Measurements from ENCODE around the gene PRDM16. TPM values are rescaled to one million over a fixed set of nuclear protein-coding genes. Genes with fewer than 3 reads are reported as not detected.

The PRDM16 gene
- polyA plus RNA-seq, 1 of the 3 experiments (the other 2 are of a cell fraction) = not detected

GRCh38 chr1:3429320-3429719, 360.3 kb downstream of the PRDM16 start (continued):
- no peak for TF ChIP-seq IRF3 (IDR thresholded peaks at IDR 0.05; ENCODE audit: low read depth, low read length)

- ChIA-PET POLR2A (no interaction called here), CTCF (interaction anchor here (0.9 to 1.3 kb wide), 3 partner anchors 9 to 42 kb away, joined by 3 to 4 read pairs (median 4); no protein-coding TSS in a partner anchor)
- H3K27me3 ChIP-seq (ENCODE audit: insufficient read depth) = peaks cover 7% of the 10 kb centered on the region; the same call in 1 of the 2 replicates
- no peak overlapping the region for H3K4me3 ChIP-seq (ENCODE audit: low read depth in 2 of 2, low read length in 1 of 2)
- no peaks in the 10 kb centered on the region for H3K4me1 ChIP-seq (ENCODE audit: control insufficient read depth in 1 of 2, insufficient read depth in 2 of 2, low read depth in 1 of 2, low read length in 1 of 2)
- 26% methylated on average over 3 of the region's 16 CpGs for WGBS (ENCODE audit: low lambda C conversion rate)
- H3K36me3 ChIP-seq (replicated peaks in 1 of 2; ENCODE audit: control insufficient read depth in 1 of 2, insufficient read depth in 2 of 2, low read length in 1 of 2) = no peaks in the 10 kb centered on the region
- H3K4me2 ChIP-seq = no peak overlapping the region
- no peak overlapping the region for H3K27ac ChIP-seq (ENCODE audit: low read depth in 2 of 2, low read length in 1 of 2)
- no peaks in the 10 kb centered on the region for H3K9me2 ChIP-seq
- no peaks in the 10 kb centered on the region for H3F3A ChIP-seq (replicated peaks; ENCODE audit: insufficient read depth)
- DNase-seq = no peak
- H3K9ac ChIP-seq = no peak overlapping the region
- no peaks in the 10 kb centered on the region for H3K79me2 ChIP-seq (ENCODE audit: insufficient read depth)
- no peak for TF ChIP-seq RFX5 (IDR thresholded peaks at IDR 0.05; ENCODE audit: low read length)
- no peak for TF ChIP-seq USF2 (IDR thresholded peaks at IDR 0.05; ENCODE audit: borderline replicate concordance, low read depth, low read length)
- no peak for TF ChIP-seq REST (IDR thresholded peaks at IDR 0.05; ENCODE audit: low read depth, low read length)
- TF ChIP-seq SMC3 (IDR thresholded peaks at IDR 0.05; ENCODE audit: low read depth, low read length) = no peak
- TF ChIP-seq ELF1 (IDR thresholded peaks at IDR 0.05) = no peak
- no peak for TF ChIP-seq ZBTB33 (IDR thresholded peaks at IDR 0.05; ENCODE audit: borderline replicate concordance, low read depth)
- TF ChIP-seq JUND (IDR thresholded peaks at IDR 0.05) = no peak
- no peak for TF ChIP-seq MEF2A (IDR thresholded peaks at IDR 0.05; ENCODE audit: borderline replicate concordance, low read depth)
- no peak for TF ChIP-seq TAF1 (IDR thresholded peaks at IDR 0.05; ENCODE audit: borderline replicate concordance, low read depth, low read length)
- no peak for TF ChIP-seq MXI1 (IDR thresholded peaks at IDR 0.05; ENCODE audit: low read depth, low read length)
- TF ChIP-seq PBX3 (IDR thresholded peaks at IDR 0.05) = no peak
- TF ChIP-seq RXRA (IDR thresholded peaks at IDR 0.05; ENCODE audit: borderline replicate concordance, low read depth) = no peak
- no peak for TF ChIP-seq FOXJ3 (CRISPR knock-in tag; IDR thresholded peaks at IDR 0.05)
- no peak for TF ChIP-seq GABPA (IDR thresholded peaks at IDR 0.05; ENCODE audit: low read depth)
- TF ChIP-seq NRF1 (IDR thresholded peaks at IDR 0.05; ENCODE audit: low read depth, low read length) = no peak
- no peak for TF ChIP-seq RAD21 (IDR thresholded peaks at IDR 0.05; ENCODE audit: low read length)
- TF ChIP-seq RCOR1 (IDR thresholded peaks at IDR 0.05; ENCODE audit: low read length) = no peak
- TF ChIP-seq IRF3 (IDR thresholded peaks at IDR 0.05; ENCODE audit: low read depth, low read length) = no peak
- no peak for TF ChIP-seq POLR2AphosphoS5 (IDR thresholded peaks at IDR 0.05; ENCODE audit: low read depth, low read length)
- no peak for TF ChIP-seq GATA2 (CRISPR knock-in tag; IDR thresholded peaks at IDR 0.05)
- no peak overlapping the region for H2AFZ ChIP-seq (ENCODE audit: low read depth)
- no peaks in the 10 kb centered on the region for H3K9me3 ChIP-seq
- no peaks in the 10 kb centered on the region for H4K20me1 ChIP-seq (ENCODE audit: insufficient read depth)
These were observed 360.8 kb downstream of the PRDM16 start for GRCh38 chr1:3429766-3430165.

All from SK-N-SH (cell line).